ENCODE data around the gene UBE2Q2. TPM values are rescaled to one million over a fixed set of nuclear protein-coding genes. Genes with fewer than 3 reads are reported as not detected.

The UBE2Q2 gene
- total and polyA plus RNA-seq, 2 of the 4 experiments (the other 2 are of a cell fraction), result 18.0 to 28.9 TPM

DNA sequence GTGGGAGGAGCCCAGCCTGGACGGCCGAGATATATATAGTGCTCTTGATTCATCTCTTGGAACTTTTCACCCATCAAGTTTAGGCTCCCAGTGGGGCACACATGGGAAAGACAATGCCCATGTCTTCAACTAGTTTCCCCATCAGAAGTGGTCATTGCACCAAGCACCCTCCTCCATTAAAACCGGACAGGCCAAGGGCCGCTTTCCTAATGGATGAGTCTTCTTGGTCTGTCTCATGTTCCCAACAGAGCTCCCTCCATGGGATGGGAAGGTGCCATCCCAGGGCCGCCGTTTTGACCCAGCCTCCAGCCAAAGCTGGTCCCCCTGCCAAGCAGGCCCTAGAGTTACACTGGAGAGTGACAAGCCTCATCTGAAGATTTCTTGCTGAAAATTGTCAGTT is 34.7 kb upstream of the UBE2Q2 start:
- ChIA-PET POLR2A (ENCODE audit: unreplicated experiment) (no interaction called here), CTCF (interaction anchor here (0.6 kb wide), 1 partner anchor 51 kb away, joined by 4 read pairs; no protein-coding TSS in a partner anchor)
- no peaks in the 10 kb centered on the region for H3K79me1 ChIP-seq (ENCODE audit: low read depth in 1 of 2, low read length in 2 of 2)
- H3K4ac ChIP-seq (ENCODE audit: low read depth, low read length), result no peak overlapping the region
- WGBS, 2 experiments (ENCODE audit: extremely low coverage in 2 of 2, insufficient read length in 1 of 2), result no CpG with 5 or more reads among the region's 6 CpGs
- no peak overlapping the region for H4K91ac ChIP-seq (ENCODE audit: insufficient read depth, low read depth, low read length)
- 0 out of 2 replicates have a peak, but pooled peaks cover 2% of the 10 kb centered on the region for H3K9me1 ChIP-seq (ENCODE audit: insufficient read depth, low read length)
- H3K14ac ChIP-seq (replicated peaks; ENCODE audit: low read depth, low read length), result no peak overlapping the region
- H3K27ac ChIP-seq (ENCODE audit: insufficient read depth, low read length), result no peak overlapping the region
- no peak overlapping the region for H2BK20ac ChIP-seq (ENCODE audit: low read depth, low read length)
- H3K4me2 ChIP-seq (ENCODE audit: low read depth, low read length), result no peak overlapping the region
- H3K18ac ChIP-seq (ENCODE audit: low read depth, low read length), result no peak overlapping the region
- H2AFZ ChIP-seq (replicated peaks; ENCODE audit: low read length, poor library complexity), result peak overlapping the region; percentile 21
- intact Hi-C loops (cut with micrococcal nuclease) (no loop called here), dilution Hi-C loops (cut with HindIII; ENCODE audit: low sequenced_read_pairs, unreplicated experiment) (no loop called here), in situ Hi-C loops (cut with MboI; ENCODE audit: low sequenced_read_pairs) (loop anchor here (5.0 kb wide), 1 partner anchor 121 kb away; no protein-coding TSS in a partner anchor)
- H2AK5ac ChIP-seq (ENCODE audit: low read depth, low read length), result no peak overlapping the region
- H3K36me3 ChIP-seq (ENCODE audit: control insufficient read depth, insufficient read depth, low read length), result no peaks in the 10 kb centered on the region
- ATAC-seq (ENCODE audit: low read depth) (no peak), DNase-seq (no peak)
- H3K4me3 ChIP-seq (ENCODE audit: insufficient read depth, low read depth, low read length), result no peak overlapping the region
- H4K20me1 ChIP-seq (ENCODE audit: insufficient read depth, low read length), result no peaks in the 10 kb centered on the region
- H3K23ac ChIP-seq (ENCODE audit: low read depth, low read length), result no peak overlapping the region
- no peaks in the 10 kb centered on the region for H3K4me1 ChIP-seq (ENCODE audit: control insufficient read depth, insufficient read depth, low read length)
- H3K56ac ChIP-seq (ENCODE audit: extremely low read depth, insufficient read depth, low read length), result no peak overlapping the region
- no peak overlapping the region for H2BK120ac ChIP-seq (ENCODE audit: low read depth, low read length)
- H2BK15ac ChIP-seq (ENCODE audit: low read depth, low read length), result no peak overlapping the region
- BruUV-seq (replicated peaks), result no TSS peak
- H4K8ac ChIP-seq (ENCODE audit: low read depth in 2 of 2, low read length in 2 of 2), result no peak overlapping the region
- no peak overlapping the region for H4K5ac ChIP-seq (ENCODE audit: low read depth, low read length)
- H3K9ac ChIP-seq (ENCODE audit: low read depth, low read length), result no peak overlapping the region
- H3K27me3 ChIP-seq (ENCODE audit: control insufficient read depth, insufficient read depth, low read length), result peaks cover 19% of the 10 kb centered on the region
- H2BK5ac ChIP-seq (ENCODE audit: low read depth, low read length, poor library complexity, severe bottlenecking), result no peak overlapping the region
- H2AK9ac ChIP-seq (replicated peaks; ENCODE audit: low read depth, low read length, poor library complexity), result no peak overlapping the region
- no peak for TF ChIP-seq MXI1 (IDR thresholded peaks at IDR 0.05; ENCODE audit: borderline replicate concordance, low read depth, low read length)
- no peak for TF ChIP-seq NFE2L2 (IDR thresholded peaks at IDR 0.05; ENCODE audit: low read depth, low read length)
- TF ChIP-seq MAFK (IDR thresholded peaks at IDR 0.05; ENCODE audit: low read depth, low read length), result no peak
- TF ChIP-seq, protein P1, sequence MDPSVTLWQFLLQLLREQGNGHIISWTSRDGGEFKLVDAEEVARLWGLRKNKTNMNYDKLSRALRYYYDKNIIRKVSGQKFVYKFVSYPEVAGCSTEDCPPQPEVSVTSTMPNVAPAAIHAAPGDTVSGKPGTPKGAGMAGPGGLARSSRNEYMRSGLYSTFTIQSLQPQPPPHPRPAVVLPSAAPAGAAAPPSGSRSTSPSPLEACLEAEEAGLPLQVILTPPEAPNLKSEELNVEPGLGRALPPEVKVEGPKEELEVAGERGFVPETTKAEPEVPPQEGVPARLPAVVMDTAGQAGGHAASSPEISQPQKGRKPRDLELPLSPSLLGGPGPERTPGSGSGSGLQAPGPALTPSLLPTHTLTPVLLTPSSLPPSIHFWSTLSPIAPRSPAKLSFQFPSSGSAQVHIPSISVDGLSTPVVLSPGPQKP (IDR thresholded peaks at IDR 0.05; ENCODE audit: borderline replicate concordance, low read depth, low read length), result no peak
- TF ChIP-seq RAD21 (IDR thresholded peaks at IDR 0.05; ENCODE audit: low read length), result no peak
- TF ChIP-seq, protein P2, sequence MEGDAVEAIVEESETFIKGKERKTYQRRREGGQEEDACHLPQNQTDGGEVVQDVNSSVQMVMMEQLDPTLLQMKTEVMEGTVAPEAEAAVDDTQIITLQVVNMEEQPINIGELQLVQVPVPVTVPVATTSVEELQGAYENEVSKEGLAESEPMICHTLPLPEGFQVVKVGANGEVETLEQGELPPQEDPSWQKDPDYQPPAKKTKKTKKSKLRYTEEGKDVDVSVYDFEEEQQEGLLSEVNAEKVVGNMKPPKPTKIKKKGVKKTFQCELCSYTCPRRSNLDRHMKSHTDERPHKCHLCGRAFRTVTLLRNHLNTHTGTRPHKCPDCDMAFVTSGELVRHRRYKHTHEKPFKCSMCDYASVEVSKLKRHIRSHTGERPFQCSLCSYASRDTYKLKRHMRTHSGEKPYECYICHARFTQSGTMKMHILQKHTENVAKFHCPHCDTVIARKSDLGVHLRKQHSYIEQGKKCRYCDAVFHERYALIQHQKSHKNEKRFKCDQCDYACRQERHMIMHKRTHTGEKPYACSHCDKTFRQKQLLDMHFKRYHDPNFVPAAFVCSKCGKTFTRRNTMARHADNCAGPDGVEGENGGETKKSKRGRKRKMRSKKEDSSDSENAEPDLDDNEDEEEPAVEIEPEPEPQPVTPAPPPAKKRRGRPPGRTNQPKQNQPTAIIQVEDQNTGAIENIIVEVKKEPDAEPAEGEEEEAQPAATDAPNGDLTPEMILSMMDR (conservative IDR thresholded peaks at IDR 0.05; ENCODE audit: low read depth, low read length), result no peak
- TF ChIP-seq, protein P3, sequence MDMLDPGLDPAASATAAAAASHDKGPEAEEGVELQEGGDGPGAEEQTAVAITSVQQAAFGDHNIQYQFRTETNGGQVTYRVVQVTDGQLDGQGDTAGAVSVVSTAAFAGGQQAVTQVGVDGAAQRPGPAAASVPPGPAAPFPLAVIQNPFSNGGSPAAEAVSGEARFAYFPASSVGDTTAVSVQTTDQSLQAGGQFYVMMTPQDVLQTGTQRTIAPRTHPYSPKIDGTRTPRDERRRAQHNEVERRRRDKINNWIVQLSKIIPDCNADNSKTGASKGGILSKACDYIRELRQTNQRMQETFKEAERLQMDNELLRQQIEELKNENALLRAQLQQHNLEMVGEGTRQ (IDR thresholded peaks at IDR 0.05; ENCODE audit: low read depth, low read length), result no peak
- TF ChIP-seq CHD1 (IDR thresholded peaks at IDR 0.05; ENCODE audit: low read depth, low read length), result no peak
- TF ChIP-seq FOS (IDR thresholded peaks at IDR 0.05; ENCODE audit: low read depth, low read length), result no peak
- H3K9me3 ChIP-seq (ENCODE audit: control insufficient read depth, insufficient read depth, low read length), result peaks cover 3% of the 10 kb centered on the region; the same call in 1 of the 2 replicates
